ENCODE measurements around the gene KLK14. TPM values are rescaled to one million over a fixed set of nuclear protein-coding genes. Genes with fewer than 3 reads are reported as not detected.

KLK14 gene
- total RNA-seq, 2 donors from 2014 or later, result not detected

- H3K27me3 ChIP-seq, result no peaks in the 10 kb centered on the region
- ATAC-seq (no peak), DNase-seq (no peak)
- no peaks in the 10 kb centered on the region for H3K36me3 ChIP-seq (replicated peaks in 1 of 2; ENCODE audit: insufficient read depth in 1 of 2, low read depth in 2 of 2)
- peaks cover 6% of the 10 kb centered on the region for H3K4me1 ChIP-seq
- intact Hi-C loops (cut with DNase I), result no loop called here
- H3K27ac ChIP-seq, result no peak overlapping the region
- WGBS, 2 donors, result 76 to 91% methylated on average over 4 to 6 of the region's 6 CpGs
- TF ChIP-seq POLR2A (IDR thresholded peaks at IDR 0.05), result no peak
- TF ChIP-seq CTCF (IDR thresholded peaks at IDR 0.05), result no peak
- no peak overlapping the region for H3K4me3 ChIP-seq
- H3K9me3 ChIP-seq, result no peaks in the 10 kb centered on the region
Observed at GRCh38 chr19:51078104-51078503, 4.6 kb downstream of the KLK14 start.

- no peak for TF ChIP-seq POLR2A (IDR thresholded peaks at IDR 0.05)
- TF ChIP-seq CTCF (IDR thresholded peaks at IDR 0.05), result no peak
- no peaks in the 10 kb centered on the region for H3K27me3 ChIP-seq
- H3K9me3 ChIP-seq, result no peaks in the 10 kb centered on the region
- 78 to 79% methylated on average over 14 of the region's 14 CpGs for WGBS, 2 donors
- intact Hi-C loops (cut with DNase I), result no loop called here
- no peak for DNase-seq
- H3K4me3 ChIP-seq, result no peak overlapping the region
- peaks cover 6% of the 10 kb centered on the region for H3K4me1 ChIP-seq
- no peak overlapping the region for H3K27ac ChIP-seq
- H3K36me3 ChIP-seq (replicated peaks in 1 of 2; ENCODE audit: insufficient read depth in 1 of 2, low read depth in 2 of 2), result no peaks in the 10 kb centered on the region
- ATAC-seq, result no peak
Observed at GRCh38 chr19:51076631-51077213, 6.0 kb downstream of the KLK14 start.

- ATAC-seq (no peak), DNase-seq (no peak)
- WGBS, 2 donors, result 85 to 88% methylated on average over 5 of the region's 5 CpGs
- Histone ChIP-seq H3K9me3 (no peaks in the 10 kb centered on the region), H3K27me3 (no peaks in the 10 kb centered on the region), H3K4me3 (no peak overlapping the region), H3K4me1 (peaks cover 9% of the 10 kb centered on the region), H3K36me3 (replicated peaks in 1 of 2; ENCODE audit: insufficient read depth in 1 of 2, low read depth in 2 of 2) (no peaks in the 10 kb centered on the region), H3K27ac (no peak overlapping the region)
- intact Hi-C loops (cut with DNase I), result no loop called here
- no peak for TF ChIP-seq CTCF (IDR thresholded peaks at IDR 0.05)
- no peak for TF ChIP-seq POLR2A (IDR thresholded peaks at IDR 0.05)
Observed at GRCh38 chr19:51075998-51076397, 6.7 kb downstream of the KLK14 start.

- Histone ChIP-seq H3K27me3 (no peaks in the 10 kb centered on the region), H3K36me3 (replicated peaks in 1 of 2; ENCODE audit: insufficient read depth in 1 of 2, low read depth in 2 of 2) (no peaks in the 10 kb centered on the region)
Observed at GRCh38 chr19:51071095-51071405, 11.6 kb downstream of the KLK14 start.

More at GRCh38 chr19:51071095-51071405, 11.6 kb downstream of the KLK14 start:
- Histone ChIP-seq H3K9me3 (no peaks in the 10 kb centered on the region), H3K4me1 (peaks cover 10% of the 10 kb centered on the region), H3K27ac (no peak overlapping the region), H3K4me3 (no peak overlapping the region)
- WGBS, 2 donors, result 16 to 24% methylated on average over 4 of the region's 4 CpGs
- ATAC-seq, result no peak
- DNase-seq, result no peak
- TF ChIP-seq POLR2A (IDR thresholded peaks at IDR 0.05), result no peak
- no peak for TF ChIP-seq CTCF (IDR thresholded peaks at IDR 0.05)
- intact Hi-C loops (cut with DNase I), result no loop called here
